ENCODE results near the gene DYNC1LI1.

GRCh38 chr3:32480604-32481003 is 90.1 kb downstream of the DYNC1LI1 start:
- TF ChIP-seq CTCF (IDR thresholded peaks at IDR 0.05) (no peak), EZH2phosphoT487 (IDR thresholded peaks at IDR 0.05; ENCODE audit: borderline replicate concordance, low read depth) (no peak), FOXM1 (IDR thresholded peaks at IDR 0.05; ENCODE audit: low read depth) (no peak), POLR2AphosphoS5 (IDR thresholded peaks at IDR 0.05; ENCODE audit: low read depth, low read length) (no peak), GATA2 (CRISPR knock-in tag; IDR thresholded peaks at IDR 0.05) (no peak), EP300 (IDR thresholded peaks at IDR 0.05; ENCODE audit: borderline replicate concordance in 1 of 2, low read depth in 1 of 2, low read length in 1 of 2) (no peak), MXI1 (IDR thresholded peaks at IDR 0.05; ENCODE audit: low read depth, low read length) (no peak), RFX5 (IDR thresholded peaks at IDR 0.05; ENCODE audit: low read length) (no peak), REST (IDR thresholded peaks at IDR 0.05; ENCODE audit: low read depth, low read length) (no peak), TEAD4 (IDR thresholded peaks at IDR 0.05; ENCODE audit: borderline replicate concordance, insufficient read depth) (no peak), SIN3A (IDR thresholded peaks at IDR 0.05; ENCODE audit: borderline replicate concordance, low read depth, low read length) (no peak)
- TF ChIP-seq, protein P1, sequence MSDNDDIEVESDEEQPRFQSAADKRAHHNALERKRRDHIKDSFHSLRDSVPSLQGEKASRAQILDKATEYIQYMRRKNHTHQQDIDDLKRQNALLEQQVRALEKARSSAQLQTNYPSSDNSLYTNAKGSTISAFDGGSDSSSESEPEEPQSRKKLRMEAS (IDR thresholded peaks at IDR 0.05; ENCODE audit: low read depth): no peak

Data from SK-N-SH (cell line).